Adipocyte (in vitro differentiated cells): ENCODE data around the gene KRTAP5-6.
"Not testable (repeated sequence)": the region's sequence is repeated elsewhere in the genome, so short reads cannot be mapped to it uniquely, and the experiment has no call there.

ENCODE experiments used
- DNase-seq: peaks from one replicate; pipeline ENCODE4 v3.0.0-alpha.2; 2015; ENCODE audit warnings: low read depth
- H3K27me3 ChIP-seq: replicated peaks from 2 replicates; pipeline ENCODE4 v1.7.0; 2013; ENCODE audit warnings: mild to moderate bottlenecking, low read length, moderate library complexity; ENCODE audit not compliant: control insufficient read depth, insufficient read depth
- H3K36me3 ChIP-seq: 2 replicates; pipeline ENCODE4 v1.7.0; 2013; ENCODE audit warnings: low read length, mild to moderate bottlenecking, moderate library complexity; ENCODE audit not compliant: control insufficient read depth, insufficient read depth, severe bottlenecking
- H3K4me1 ChIP-seq: 2 replicates; pipeline ENCODE4 v1.7.0; 2013; ENCODE audit warnings: mild to moderate bottlenecking, low read length, moderate library complexity; ENCODE audit not compliant: control insufficient read depth, insufficient read depth
- H3K4me3 ChIP-seq: 2 replicates; pipeline ENCODE4 v1.7.0; 2013; ENCODE audit warnings: mild to moderate bottlenecking, low read length, moderate library complexity
- H3K9ac ChIP-seq: 2 replicates; pipeline ENCODE4 v1.7.0; 2013; ENCODE audit warnings: mild to moderate bottlenecking, low read length, moderate library complexity
- H3K9me3 ChIP-seq: 2 replicates; pipeline ENCODE4 v1.7.0; 2013; ENCODE audit warnings: mild to moderate bottlenecking, low read length, moderate library complexity; ENCODE audit not compliant: control insufficient read depth

Gene KRTAP5-6

DNA sequence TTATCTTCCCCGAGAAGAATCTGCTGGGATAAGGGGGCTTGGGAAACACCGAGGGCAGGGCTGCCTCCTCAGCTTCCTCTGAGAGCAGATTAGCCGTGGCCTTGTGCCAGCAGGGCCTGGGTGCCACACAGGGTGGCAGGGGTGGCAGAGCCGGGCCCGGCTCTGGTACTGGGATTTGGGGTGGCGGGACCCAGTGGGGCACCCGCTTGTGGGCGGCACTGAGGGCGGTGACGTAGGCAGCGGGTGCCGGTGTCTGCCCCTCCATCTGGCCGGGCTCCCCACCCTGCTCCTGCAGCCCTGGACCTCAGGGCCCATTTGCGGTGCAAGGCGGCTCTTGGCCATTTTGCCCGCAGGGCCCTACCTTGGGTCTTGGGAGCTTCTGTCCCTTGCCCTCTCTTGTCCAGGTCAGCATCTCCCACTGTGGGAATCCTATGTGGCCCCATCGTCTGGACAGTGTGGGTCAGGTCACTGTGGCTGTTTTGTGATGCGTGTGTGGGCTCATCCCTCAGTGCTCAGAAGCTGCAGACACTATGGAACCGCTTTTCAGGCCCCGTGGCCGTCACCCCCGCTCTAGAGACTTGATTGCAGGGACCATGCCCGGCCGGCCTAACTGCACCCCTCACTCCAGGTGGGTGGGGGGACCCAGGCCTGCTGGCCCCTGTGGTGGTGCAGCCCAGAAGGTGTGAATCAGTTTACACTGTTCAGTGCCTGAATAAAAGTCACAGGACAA lies 29.7 kb upstream of the KRTAP5-6 start:
- Histone ChIP-seq H3K4me3 (no peak overlapping the region), H3K27me3 (peaks cover 39% of the 10 kb centered on the region), H3K36me3 (no peaks in the 10 kb centered on the region), H3K9me3 (peaks cover 4% of the 10 kb centered on the region), H3K4me1 (no peaks in the 10 kb centered on the region), H3K9ac (no peak overlapping the region)
- no peak for DNase-seq

DNA sequence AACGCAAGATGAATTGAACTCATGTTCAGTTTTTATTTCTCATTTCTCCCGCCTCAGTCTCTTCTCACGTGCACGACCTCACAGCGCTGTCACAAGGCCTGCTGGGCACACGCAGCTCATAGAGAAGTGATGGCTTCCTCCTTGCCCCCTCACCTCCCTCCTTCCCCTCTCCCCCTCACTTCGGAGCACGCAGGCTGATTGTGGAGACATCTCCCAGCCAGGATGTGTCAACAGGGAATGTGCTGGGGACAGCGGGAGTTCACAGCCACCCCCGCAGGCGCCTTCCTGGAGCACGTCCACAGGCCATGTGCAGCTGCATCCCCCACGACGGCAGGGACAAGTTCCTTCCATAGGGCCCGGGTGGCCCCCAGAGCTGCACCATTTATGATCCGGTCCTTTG lies 29.1 kb upstream of the KRTAP5-6 start:
- Histone ChIP-seq H3K4me3 (no peak overlapping the region), H3K36me3 (no peaks in the 10 kb centered on the region), H3K27me3 (peaks cover 44% of the 10 kb centered on the region), H3K9me3 (peaks cover 10% of the 10 kb centered on the region), H3K4me1 (no peaks in the 10 kb centered on the region), H3K9ac (no peak overlapping the region)
- no peak for DNase-seq

DNA sequence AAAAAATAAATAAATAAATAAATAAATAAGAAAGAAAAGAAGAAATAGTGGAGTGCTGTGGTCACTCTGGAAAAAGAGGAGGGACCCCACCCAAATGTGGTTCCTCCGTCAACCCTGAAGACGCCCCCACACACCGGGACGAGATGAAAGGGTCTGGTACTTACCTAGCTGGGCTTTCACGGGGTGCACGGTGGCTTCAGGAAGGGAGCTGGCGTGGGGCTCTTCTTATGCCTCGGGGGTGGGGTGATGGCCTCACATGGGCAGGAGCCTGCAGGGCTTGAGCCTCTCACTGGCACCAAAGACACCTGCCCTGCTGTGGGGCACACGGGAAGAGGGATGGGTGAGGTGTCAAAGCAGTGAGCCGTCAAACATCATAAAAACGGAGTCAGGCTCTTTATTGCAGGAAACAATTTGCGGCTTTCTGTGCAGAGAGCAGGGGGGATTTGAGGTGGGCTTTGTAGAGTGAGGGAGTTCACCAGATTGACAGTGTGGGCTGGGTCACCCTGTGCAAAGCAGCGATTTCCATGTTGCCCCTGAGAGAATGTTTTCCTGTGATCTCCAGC lies 28.0 kb upstream of the KRTAP5-6 start:
- H3K27me3 ChIP-seq: peaks cover 55% of the 10 kb centered on the region
- DNase-seq: no peak
- no peaks in the 10 kb centered on the region for H3K4me1 ChIP-seq
- peaks cover 14% of the 10 kb centered on the region for H3K9me3 ChIP-seq
- H3K4me3 ChIP-seq: no peak overlapping the region
- H3K9ac ChIP-seq: no peak overlapping the region
- no peaks in the 10 kb centered on the region for H3K36me3 ChIP-seq

DNA sequence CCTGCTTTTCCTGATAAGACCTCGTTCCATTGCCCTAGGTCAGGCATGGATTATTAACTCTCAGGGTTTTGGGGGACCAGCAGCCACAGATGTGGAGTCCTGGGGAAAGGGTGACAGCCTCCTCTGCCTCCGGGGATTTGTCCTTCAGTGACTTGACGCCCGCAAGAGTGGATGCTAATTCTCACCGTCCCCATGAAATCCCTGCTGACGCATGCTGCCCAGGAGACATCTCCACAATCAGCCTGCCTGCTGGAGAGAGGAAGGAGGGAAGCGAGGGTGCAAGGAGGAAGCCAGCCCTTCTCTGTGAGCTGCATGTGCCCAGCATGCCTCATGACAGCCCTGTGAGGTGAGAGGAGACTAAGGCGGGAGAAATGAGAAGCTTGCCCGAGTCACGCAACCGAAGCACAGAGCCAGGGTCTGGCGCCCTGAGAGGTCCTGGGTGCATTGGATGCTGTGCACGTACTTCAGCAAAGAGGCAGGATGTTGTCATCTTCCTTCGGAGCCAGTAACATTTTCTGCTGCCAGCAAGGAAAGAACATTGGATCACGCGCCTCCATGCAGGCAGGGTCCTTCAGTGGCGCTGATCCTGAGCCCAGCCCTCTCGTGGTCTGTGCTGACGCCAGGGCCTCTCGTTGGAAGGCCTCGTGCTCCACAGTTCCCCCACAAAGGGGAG lies 27.3 kb upstream of the KRTAP5-6 start:
- peaks cover 62% of the 10 kb centered on the region for H3K27me3 ChIP-seq
- no peak overlapping the region for H3K4me3 ChIP-seq

DNA sequence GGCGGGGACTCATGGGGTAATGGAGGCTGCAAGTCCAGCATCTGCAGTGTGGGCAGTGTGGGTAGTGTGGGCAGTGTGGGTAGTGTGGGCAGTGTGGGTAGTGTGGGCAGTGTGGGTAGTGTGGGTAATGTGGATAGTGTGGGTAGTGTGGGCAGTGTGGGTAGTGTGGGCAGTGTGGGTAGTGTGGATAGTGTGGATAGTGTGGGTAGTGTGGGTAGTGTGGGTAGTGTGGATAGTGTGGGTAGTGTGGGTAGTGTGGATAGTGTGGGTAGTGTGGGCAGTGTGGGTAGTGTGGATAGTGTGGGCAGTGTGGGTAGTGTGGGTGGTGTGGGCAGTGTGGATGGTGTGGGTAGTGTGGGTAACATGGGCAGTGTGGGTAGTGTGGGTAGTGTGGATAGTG lies 26.5 kb upstream of the KRTAP5-6 start:
- not testable (repeated sequence) for DNase-seq, H3K4me1 ChIP-seq, H3K36me3 ChIP-seq, H3K4me3 ChIP-seq, H3K9ac ChIP-seq
- H3K27me3 ChIP-seq: peaks cover 70% of the 10 kb centered on the region
- peaks cover 14% of the 10 kb centered on the region for H3K9me3 ChIP-seq

More for the DNA sequence above, 27.3 kb upstream of the KRTAP5-6 start:
- H3K9me3 ChIP-seq: peaks cover 14% of the 10 kb centered on the region
- H3K36me3 ChIP-seq: no peaks in the 10 kb centered on the region
- no peak overlapping the region for H3K9ac ChIP-seq
- no peaks in the 10 kb centered on the region for H3K4me1 ChIP-seq
- no peak for DNase-seq

DNA sequence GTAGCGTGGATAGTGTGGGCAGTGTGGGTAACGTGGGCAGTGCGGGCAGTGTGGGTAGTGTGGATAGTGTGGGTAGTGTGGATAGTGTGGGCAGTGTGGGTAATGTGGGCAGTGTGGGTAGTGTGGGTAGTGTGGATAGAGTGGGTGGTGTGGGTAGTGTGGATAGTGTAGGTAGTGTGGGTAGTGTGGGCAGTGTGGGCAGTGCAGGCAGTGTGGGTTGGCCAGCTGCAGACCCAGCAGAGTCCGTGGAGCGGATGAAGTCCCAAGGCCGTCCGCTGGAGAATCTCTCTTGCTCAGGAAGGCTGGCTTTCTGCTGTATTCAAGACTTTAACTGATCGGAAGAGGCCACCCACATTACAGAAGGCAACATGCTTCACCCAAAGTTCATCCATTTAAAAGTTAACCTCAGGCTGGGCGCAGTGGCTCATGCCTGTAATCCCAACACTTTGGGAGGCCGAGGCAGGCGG lies 26.1 kb upstream of the KRTAP5-6 start:
- H3K9ac ChIP-seq: no peak overlapping the region
- H3K4me1 ChIP-seq: no peaks in the 10 kb centered on the region
- no peak for DNase-seq
- H3K36me3 ChIP-seq: no peaks in the 10 kb centered on the region
- peaks cover 75% of the 10 kb centered on the region for H3K27me3 ChIP-seq
- no peak overlapping the region for H3K4me3 ChIP-seq
- H3K9me3 ChIP-seq: peaks cover 17% of the 10 kb centered on the region

DNA sequence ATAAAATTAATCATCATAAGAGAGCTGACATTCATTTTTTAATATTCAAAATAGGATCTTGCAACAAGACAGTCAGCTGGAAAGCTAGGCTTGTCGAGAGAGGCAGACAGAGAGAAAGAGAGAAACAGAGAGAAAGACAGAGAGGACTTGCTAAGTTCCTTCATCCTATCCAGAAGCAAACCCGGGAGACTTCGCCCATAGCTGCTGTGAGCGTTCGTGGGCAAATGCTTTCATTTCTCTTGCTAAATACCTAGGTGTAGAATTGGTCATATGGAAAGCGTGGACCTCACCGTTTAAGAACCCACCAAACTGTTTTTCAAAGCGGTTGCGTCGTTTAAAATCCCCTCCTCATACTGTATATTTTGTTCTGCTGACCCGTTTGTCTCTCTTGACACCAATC lies 25.3 kb upstream of the KRTAP5-6 start:
- no peak overlapping the region for H3K4me3 ChIP-seq
- peaks cover 17% of the 10 kb centered on the region for H3K9me3 ChIP-seq
- no peak for DNase-seq
- no peaks in the 10 kb centered on the region for H3K4me1 ChIP-seq
- no peaks in the 10 kb centered on the region for H3K36me3 ChIP-seq
- H3K27me3 ChIP-seq: peaks cover 82% of the 10 kb centered on the region
- H3K9ac ChIP-seq: no peak overlapping the region

DNA sequence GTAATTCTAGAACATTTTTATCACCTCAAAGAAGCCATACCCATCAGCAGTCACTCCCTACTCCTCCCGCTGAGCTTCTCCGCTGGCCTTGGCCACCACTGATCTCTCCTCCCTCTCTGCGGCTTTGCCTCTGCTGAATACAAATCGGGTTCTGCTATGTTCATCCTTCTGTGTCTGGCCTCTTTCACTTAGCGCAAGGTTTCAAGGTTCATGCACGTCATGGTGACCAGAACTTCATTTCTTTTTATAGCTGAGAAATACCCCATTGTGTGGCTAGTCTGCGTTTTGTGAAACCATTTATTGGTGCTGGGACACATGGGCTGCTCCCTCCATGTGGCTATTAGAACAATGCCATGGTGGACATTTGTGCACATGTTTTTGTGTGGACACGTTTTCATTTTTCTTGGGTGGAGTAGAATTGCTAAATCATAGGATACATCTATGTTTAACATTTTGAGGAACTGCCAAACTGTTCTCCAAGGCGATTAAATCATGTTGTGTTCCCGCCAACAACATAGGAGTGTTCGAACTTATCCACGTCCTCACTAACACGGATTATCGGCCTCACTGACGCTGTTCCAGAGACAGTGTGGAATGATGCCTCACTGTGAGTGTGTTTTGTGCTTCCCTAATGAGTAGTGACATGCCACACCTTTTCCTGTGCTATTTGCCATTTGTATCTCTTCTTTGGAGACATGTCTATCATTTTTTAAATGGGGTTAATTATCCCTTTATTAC lies 24.2 kb upstream of the KRTAP5-6 start:
- Histone ChIP-seq H3K27me3 (peaks cover 85% of the 10 kb centered on the region), H3K9ac (no peak overlapping the region)

DNA sequence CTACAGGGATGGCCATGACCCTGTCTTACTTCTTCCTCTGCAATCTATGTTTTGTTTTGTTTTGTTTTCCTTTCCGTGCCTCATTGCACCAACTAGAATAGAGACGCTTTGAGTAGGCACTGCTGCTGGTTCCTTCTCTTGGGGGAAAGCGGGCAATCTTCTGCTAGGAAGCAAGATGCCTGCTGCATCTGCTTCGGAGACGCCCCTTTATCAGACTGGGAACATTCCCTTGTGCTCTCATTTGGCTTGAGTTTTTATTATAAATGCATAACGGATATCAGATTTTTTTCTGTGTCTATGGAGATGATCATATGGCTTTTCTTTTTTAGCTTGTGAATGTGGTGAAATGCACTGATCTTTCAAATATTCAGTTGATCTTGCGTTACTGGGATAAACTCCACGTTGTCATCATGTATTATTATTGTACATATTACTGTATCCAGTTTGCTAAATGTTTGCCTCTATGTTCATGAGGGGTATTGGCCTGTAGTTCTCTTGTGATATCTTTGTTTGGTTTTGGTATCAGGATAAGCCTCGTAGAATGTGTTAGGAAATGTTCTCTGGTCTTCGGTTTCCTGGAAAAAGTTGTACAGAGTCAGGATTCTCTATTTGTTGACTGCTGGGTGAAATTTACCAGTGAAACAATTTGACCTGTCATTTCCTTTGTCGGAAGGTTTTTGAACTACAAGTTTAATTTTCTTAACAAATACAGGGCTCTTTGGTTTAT lies 23.4 kb upstream of the KRTAP5-6 start:
- Histone ChIP-seq H3K36me3 (no peaks in the 10 kb centered on the region), H3K9me3 (peaks cover 17% of the 10 kb centered on the region), H3K27me3 (peaks cover 82% of the 10 kb centered on the region), H3K9ac (no peak overlapping the region), H3K4me1 (no peaks in the 10 kb centered on the region), H3K4me3 (no peak overlapping the region)
- DNase-seq: no peak

More for the DNA sequence above, 24.2 kb upstream of the KRTAP5-6 start:
- no peaks in the 10 kb centered on the region for H3K36me3 ChIP-seq
- no peaks in the 10 kb centered on the region for H3K4me1 ChIP-seq
- H3K9me3 ChIP-seq: peaks cover 17% of the 10 kb centered on the region
- DNase-seq: no peak
- H3K4me3 ChIP-seq: no peak overlapping the region

DNA sequence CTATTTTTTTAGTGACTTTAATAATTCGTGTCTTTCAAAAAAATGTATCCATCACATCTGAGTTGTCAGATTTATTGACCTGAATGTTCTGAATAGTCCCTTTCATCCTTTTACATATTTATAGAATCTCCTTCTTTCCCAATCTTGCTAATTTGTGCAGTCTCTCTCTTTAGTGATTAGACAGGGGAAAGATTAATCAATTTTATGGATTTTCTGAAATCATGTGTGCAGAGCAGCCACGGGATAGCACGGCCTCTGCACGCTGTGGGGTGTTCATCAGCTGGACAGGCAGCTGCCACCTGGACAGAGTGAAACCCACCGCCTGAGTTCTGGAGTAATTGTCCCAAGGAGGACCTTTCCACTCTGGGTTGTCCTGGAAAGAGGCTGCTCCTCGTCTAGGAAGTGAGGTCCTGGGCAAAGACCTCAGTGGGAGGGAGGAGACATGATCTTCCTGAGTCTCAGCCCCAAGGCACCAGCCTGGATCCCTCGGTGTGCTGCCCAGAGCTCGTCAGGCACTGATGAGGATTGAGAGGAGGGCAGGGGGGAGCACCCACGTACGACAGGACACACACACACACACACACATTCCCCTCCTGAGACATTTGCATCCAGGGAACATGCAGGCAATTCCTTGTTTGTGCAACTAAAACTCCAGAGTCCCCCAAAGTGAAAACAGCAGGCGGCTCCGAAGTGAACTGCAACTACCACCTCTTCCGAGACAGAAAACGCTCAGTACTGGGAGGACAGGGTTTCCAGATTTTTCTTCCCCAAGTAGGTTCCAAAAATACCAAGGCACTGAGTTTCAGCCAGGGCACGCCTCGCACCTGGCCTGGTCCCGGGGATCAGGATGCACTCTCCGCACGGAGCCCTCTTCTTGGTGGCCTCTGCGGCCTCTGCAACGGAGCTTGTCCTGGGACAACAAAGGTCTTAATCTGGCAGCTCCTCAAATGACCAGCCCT lies 22.5 kb upstream of the KRTAP5-6 start:
- Histone ChIP-seq H3K9ac (no peak overlapping the region), H3K27me3 (peaks cover 78% of the 10 kb centered on the region), H3K4me3 (no peak overlapping the region), H3K36me3 (no peaks in the 10 kb centered on the region), H3K4me1 (no peaks in the 10 kb centered on the region), H3K9me3 (peaks cover 17% of the 10 kb centered on the region)
- no peak for DNase-seq
